DMS53 treated with DMSO at 0.1 percent for 48 hours (cell line): ENCODE data around the gene NOP53.
"Not testable (repeated sequence)": the region's sequence is repeated elsewhere in the genome, so short reads cannot be mapped to it uniquely, and the experiment has no call there.

Source experiments
- DNase-seq: peaks from one replicate; lab custom pipeline; 2025; ENCODE audit not compliant: unreplicated experiment; lab: John Stamatoyannopoulos, UW

The NOP53 gene

GRCh38 chr19:47804451-47804850 lies 59.1 kb downstream of the NOP53 start, which contains the start of gene TPRX1:
Gene TPRX1 (minus strand): TSS chr19:47804551. CDS start chr19:47804539, 12 bp downstream.
- DNase-seq = not testable (repeated sequence)

GRCh38 chr19:47805313-47805712 lies 60.0 kb downstream of the NOP53 start:
- no peak for DNase-seq

- no peak for DNase-seq
Observed at GRCh38 chr19:47806435-47806834, 61.1 kb downstream of the NOP53 start.
